SHP77 treated with DMSO at 0.1 percent for 48 hours (cell line): ENCODE data around the gene ATRIP.
"Not testable (repeated sequence)": the region's sequence is repeated elsewhere in the genome, so short reads cannot be mapped to it uniquely, and the experiment has no call there.

Experiments
- DNase-seq: peaks from one replicate; lab custom pipeline; 2025; lab: John Stamatoyannopoulos, UW

The ATRIP gene

DNA sequence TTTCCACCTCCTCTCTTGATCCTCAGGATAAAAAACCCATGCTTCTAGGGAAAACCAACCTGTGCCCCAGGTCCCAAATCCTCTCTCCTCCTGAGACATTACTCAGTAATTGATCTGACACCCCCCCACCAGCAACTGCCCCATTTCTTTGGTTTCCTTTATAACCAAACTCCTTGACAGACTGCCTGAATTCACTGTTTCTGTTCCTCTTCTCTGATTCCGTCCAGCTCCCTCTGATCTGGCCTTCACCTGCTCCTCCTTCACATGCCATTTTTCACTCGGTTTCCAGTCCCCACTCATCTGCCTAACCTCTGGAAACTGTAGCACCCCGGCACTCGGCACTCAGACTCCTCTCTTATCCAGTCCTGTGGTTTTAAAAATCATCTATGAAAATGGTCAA is 8.7 kb upstream of the ATRIP start:
- DNase-seq, result no peak

DNA sequence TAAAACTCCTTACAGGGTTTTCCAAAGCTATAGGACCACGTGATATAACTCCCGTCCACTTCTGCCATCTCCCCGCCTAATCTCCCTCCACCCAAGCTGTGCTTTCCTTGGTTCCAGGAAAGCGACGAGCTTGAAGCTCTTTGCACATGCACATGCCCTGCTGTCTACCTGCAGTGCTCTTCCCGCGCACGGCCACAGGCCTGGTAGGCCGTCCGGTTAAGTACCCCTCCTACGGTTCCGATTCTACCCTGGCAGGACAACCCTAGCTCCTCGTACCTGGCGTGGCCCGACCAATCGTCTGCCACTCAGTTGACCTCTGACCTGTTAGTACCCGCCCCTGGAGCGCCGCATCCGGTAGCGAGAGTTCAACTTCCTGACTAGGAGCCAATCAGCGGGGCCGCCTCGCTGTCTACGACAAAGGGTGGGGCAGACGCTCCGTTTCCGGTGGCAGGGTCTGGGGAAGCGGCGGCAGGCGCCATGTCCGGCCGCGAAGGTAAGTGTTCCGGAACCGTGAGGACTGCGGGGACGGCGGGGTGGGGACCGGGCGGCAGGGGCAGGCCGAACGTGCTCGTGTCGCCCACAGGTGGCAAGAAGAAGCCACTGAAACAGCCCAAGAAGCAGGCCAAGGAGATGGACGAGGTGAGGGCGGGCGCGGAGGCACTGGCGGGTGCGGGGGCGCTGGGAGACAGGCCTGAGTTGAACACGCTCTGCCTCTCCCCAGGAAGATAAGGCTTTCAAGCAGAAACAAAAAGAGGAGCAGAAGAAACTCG is 6.5 kb upstream of the ATRIP start, which contains the start of the genes CCDC51 and TMA7:
CCDC51 (minus strand) TSS at position 300 of the 770 bp plus-strand sequence. CDS start 4,991 bp downstream, outside the sequence.
TMA7 (plus strand) TSS at position 438 of the 770 bp plus-strand sequence; CDS start at position 478, 40 bp downstream.
- peak; percentile 95 for DNase-seq

DNA sequence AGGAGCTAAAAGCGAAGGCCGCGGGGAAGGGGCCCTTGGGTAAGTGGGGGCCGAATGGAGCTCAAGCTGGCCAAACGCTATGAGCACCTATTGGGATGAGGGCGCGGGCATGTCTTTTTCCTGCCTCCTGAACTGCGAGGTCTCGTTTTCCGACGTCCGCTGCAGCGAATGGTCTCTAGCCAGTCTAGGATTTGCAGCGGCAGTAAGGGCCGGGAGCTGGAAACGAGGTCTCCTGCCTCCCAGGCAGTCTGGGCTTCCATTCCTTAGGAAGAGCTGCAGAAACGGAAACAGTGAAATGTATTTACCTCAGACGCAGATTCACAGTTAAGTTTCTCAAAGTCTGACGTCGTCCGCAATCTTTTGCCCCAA is 6.0 kb upstream of the ATRIP start:
- DNase-seq, result no peak

DNA sequence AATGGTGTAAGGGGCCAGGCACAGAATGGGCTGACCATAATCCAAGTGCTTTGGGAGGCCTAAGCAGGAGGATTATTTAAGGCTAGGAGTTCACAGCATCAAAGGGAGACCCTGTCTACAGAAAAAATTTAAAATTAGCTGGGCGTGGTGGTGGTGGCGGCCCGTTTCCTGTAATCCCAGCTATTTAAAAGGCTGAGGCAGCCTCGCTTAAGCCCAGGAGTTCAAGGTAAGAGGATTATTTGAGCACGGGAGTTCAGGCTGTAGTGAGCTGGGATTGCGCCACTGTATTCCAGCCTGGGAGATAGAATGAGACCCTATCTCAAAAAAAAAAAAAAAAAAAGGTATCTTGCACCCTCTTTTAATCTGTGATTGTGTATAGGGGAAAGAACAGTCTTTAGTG is 4.6 kb upstream of the ATRIP start:
- DNase-seq, result no peak

DNA sequence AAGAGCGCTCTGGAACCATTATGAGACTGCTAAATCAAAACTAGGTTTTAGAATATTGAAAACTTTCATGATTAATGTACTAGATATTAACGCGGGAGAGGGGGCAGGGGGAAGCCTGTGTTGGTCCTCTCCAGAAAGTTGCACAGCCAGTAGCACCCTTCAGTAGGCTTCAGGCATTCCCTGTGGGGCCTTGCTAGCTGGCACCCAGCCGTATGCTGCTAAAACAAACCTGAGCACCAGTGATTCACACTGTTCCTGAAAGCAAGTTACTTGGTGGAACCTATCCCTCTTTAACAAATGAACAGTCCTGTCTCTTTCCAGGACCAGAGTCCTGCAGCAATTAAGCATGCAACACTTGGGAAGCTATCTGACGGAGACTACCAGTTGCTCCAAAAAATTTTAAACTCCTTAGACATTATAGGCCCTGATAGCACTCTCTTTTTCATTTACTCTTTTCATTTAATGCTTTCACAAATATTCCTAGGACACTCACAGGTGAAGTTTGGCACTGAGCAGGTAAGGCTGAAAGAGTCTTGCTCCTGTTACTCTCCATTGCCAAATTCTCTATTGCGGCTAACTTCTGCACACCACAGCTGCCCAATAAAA is 1.2 kb upstream of the ATRIP start:
- DNase-seq, result no peak

DNA sequence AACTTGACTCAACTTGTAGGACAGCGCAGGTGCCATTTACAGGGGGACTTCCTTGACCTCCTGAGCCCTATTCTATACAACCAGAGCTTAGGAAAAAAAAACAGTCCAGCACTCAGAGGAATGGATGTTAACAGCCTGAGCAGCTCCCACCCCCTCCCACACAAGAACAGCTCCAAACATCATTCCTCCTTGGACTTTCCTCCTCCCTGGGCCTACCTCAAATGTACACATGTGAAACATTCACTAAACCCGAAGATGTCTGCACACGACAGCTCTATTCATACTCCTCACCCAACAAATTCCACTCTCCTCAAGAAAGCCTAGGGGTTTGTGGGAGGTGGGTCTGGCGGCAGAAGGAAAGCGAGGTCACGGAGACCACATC is 503 bp upstream of the ATRIP start:
- DNase-seq, result no peak

DNA sequence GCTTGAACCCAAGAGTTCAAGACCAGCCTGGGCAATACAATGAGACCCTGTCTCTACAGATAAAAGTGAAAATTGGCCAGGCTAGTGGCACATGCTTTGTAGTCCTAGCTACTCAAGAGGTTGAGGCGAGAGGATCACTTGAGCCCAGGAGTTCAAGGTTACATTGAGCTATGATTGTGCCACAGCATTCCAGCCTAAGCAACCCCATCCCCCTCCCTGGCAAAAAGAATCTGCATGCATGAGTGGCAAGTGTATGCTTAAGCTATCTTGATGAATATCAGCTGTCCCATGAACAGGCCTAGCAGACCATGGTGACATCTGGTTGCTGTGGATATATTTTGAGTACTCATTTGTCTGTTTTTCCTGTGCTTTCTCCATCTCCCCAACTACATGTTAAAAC is 4.7 kb downstream of the ATRIP start:
- no peak for DNase-seq

DNA sequence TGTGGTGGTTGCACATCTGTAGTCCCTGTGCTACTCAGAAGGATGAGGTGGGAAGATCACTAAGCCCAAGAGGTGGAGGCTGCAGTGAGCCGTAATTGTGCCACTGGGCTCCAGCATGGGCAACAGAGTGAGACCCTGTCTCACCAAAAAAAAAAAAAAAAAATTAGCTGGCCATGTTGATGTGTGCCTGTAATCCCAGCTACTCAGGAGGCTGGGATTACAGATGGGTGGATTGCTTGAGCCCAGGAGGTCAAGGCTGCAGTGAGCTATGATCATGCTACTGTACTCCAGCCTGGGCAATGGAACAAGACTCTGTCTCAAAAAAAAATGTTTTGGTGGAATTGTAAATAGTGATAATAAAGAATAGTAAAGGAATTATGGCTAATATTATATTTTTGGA is 9.9 kb downstream of the ATRIP start:
- DNase-seq, result no peak

DNA sequence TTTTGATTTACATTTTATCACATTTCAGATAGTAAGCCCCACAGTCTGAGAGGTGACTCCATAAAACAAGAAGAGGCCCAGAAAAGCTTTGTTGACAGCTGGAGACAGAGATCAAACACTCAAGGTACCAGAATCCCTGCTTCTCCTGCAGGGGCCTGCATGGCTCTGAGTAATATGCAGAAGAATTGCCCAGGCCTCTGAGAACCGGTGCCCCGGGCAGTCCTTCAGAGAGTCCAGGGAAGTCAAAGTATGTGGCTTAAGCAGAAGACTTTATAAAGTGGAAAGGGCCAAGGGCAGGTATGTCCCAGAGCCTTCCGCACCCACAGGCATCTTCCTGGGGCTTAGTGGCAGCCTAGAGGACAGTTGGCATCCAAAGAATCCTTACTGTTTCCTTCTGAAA is 12.8 kb downstream of the ATRIP start:
- DNase-seq, result no peak

DNA sequence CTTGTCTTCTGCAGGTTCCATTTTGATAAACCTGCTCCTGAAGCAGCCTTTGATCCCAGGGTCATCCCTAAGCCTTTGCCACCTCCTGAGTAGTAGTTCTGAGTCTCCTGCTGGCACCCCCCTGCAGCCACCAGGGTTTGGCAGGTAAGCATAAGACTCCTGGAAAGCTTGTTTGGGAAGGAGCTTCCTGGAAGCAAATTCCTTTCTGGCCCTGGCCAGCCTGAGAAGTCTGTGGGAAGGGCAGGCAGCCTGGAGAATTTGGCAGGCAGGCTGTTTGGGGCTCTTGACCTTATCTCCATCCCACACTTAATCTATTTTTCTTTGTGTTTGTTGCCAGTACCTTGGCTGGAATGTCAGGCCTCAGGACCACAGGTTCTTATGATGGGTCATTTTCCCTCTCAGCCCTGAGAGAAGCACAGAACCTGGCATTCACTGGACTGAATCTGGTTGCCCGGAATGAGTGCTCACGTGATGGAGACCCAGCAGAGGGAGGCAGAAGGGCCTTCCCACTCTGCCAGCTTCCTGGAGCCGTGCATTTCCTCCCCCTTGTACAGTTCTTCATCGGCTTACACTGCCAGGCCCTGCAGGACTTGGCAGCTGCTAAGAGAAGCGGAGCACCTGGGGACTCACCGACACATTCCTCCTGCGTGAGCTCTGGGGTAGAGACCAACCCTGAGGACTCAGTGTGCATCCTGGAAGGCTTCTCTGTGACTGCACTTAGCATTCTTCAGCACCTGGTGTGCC is 13.4 kb downstream of the ATRIP start:
- no peak for DNase-seq

DNA sequence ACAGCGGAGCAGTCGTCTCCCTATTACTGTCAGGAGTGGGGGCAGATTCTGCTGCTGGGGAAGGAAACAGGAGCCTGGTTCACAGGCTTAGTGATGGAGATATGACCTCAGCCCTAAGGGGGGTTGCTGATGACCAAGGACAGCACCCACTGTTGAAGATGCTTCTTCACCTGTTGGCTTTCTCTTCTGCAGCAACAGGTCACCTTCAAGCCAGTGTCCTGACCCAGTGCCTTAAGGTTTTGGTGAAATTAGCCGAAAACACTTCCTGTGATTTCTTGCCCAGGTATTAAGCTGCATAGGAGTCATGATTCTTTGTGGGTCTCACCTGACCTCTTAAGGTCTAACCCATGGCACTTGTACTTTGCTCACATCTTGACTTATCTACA is 14.0 kb downstream of the ATRIP start:
- no peak for DNase-seq

DNA sequence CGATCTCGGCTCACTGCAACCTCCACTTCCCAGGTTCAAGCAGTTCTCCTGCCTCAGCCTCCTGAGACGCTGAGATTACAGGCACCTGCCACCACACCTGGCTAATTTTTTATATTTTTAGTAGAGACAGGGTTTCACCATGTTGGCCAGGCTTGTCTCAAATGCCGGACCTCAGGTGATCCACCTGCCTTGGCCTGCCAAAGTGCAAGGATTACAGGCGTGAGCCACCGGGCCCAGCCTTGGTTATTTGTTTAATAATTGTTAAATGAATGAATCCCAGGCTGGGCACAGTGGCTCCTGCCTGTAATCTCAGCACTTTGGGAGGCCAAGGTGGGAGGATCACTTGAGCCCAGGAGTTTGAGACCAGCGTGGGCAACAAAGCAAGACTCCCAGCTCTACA is 15.2 kb downstream of the ATRIP start:
- DNase-seq, result not testable (repeated sequence)

DNA sequence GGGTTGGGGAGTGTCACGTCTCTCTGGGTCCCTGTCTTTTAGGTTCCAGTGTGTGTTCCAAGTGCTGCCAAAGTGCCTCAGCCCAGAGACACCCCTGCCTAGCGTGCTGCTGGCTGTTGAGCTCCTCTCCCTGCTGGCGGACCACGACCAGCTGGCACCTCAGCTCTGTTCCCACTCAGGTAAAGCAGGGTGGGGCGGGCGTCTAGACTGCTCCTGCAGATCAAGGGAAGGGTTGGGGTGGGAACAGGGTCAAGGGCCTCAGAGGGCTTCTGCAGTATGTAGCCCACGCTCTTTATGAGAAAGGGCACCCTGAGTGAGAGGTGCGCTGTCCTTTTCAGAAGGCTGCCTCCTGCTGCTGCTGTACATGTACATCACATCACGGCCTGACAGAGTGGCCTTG is 17.2 kb downstream of the ATRIP start:
- DNase-seq, result no peak

DNA sequence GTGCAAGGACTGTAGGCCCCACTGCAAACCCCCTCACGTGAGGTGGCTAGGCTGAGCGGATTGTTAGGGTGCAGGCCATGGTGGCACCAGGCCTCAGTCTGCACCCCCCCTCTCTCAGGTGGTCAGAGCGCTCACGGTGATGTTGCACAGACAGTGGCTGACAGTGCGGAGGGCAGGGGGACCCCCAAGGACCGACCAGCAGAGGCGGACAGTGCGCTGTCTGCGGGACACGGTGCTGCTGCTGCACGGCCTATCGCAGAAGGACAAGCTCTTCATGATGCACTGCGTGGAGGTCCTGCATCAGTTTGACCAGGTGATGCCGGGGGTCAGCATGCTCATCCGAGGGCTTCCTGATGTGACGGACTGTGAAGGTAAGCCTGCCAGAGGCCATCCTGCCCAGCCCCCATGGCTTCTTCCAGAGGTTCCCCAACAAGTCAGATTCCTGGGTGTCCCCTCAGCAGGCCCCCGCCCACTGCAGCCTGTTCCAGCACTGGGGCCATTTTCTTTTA is 18.2 kb downstream of the ATRIP start:
- no peak for DNase-seq

DNA sequence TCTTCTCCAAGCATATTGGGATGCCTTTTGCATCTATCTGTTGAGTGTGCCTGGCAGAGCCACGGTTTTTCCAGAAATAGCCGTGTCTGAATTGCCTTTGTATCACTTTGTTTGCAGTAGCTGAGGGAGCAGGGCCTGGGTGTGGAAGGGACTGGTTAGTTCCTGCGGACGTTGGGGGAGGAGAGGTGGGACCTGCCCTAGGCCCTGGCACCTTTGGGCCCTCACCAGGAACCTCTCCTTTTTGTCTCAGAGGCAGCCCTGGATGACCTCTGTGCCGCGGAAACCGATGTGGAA is 18.6 kb downstream of the ATRIP start:
- no peak for DNase-seq

DNA sequence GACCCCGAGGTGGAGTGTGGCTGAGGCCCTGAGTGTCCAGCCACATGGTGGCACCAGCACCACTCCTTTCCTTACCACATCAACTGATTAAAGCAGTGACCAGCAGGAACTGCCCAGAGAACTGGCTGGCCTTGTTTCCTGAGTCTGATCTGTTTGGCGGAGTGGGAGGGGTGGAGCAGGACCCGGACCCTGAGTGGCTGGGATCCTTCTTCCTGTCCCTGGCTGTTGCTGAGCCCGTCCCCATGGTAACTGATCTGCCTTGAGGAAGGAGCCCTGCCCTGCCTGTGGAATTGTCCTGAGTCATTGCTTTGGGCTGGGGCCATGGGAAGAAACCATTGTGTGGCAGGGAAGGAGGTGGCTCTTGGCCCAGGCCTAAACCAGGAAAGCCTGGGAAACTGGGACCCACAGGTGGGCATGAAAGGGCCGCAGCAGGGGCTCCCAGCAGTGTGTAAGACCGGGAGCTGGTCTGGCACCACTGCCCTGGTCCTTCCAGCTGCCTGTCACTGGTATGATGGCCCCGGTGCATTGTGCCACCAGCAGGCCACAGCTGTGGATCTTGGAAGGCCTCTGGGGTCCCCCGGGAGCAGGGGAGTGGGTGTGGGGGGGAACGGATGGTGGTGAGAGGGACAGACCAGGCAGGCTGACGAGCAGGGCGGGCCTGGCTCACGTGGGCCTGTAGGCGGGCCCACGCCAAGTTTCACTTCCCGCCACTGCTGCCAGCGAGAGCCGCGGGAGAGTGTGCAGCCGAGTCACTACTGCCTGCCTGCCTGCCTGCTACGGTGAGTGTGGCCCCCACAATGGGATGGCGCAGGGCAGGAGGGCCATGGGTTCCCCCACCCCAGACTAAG is 19.2 kb downstream of the ATRIP start:
- peak; percentile 86 for DNase-seq

DNA sequence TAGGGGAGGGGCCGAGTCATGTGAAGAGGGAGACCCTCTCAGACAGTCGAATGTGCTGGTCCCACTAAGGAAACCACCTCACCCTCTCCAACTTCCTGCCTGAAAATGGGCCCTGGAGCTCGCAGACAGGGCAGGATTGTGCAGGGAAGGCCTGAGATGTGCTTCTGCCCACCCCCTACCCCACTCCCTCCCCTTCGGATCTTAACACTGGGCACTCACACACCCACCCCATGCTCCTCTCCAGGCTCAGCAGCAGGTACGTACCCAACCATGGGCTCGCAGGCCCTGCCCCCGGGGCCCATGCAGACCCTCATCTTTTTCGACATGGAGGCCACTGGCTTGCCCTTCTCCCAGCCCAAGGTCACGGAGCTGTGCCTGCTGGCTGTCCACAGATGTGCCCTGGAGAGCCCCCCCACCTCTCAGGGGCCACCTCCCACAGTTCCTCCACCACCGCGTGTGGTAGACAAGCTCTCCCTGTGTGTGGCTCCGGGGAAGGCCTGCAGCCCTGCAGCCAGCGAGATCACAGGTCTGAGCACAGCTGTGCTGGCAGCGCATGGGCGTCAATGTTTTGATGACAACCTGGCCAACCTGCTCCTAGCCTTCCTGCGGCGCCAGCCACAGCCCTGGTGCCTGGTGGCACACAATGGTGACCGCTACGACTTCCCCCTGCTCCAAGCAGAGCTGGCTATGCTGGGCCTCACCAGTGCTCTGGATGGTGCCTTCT is 20.0 kb downstream of the ATRIP start:
- no peak for DNase-seq

DNA sequence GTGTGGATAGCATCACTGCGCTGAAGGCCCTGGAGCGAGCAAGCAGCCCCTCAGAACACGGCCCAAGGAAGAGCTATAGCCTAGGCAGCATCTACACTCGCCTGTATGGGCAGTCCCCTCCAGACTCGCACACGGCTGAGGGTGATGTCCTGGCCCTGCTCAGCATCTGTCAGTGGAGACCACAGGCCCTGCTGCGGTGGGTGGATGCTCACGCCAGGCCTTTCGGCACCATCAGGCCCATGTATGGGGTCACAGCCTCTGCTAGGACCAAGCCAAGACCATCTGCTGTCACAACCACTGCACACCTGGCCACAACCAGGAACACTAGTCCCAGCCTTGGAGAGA is 20.5 kb downstream of the ATRIP start:
- no peak for DNase-seq

DNA sequence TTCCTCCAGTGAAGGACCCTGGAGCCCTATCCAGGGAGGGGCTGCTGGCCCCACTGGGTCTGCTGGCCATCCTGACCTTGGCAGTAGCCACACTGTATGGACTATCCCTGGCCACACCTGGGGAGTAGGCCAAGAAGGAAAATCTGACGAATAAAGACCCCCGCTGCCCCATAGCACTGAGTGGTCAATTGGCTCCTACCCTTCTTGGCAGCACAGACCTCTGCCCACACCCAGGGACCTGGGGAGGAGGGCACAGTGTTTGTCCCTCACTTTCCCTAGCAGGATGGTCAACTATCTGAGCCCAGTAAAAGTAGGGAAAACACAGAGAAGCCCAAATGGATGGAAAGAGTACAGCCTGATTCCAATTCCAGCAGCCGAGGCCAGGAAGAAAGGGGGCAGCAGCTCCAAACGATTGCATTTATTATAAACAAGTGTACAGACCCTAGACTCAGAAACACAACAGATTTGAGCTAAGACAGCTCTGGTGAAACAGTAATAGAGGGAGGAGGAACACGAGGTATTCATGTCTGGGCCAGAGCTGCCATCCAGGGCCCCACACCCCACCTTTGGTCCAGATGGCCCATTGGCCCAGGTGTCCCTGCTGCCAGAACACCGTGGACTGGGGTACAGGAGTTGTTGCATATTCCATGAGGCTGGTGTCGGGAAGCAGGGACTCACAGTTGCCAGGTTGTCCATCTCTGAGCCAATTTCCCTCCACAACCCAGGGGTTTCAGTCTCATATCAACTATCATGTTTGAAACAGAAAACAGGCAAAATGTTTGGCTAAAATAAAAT is 21.1 kb downstream of the ATRIP start:
- DNase-seq, result no peak

DNA sequence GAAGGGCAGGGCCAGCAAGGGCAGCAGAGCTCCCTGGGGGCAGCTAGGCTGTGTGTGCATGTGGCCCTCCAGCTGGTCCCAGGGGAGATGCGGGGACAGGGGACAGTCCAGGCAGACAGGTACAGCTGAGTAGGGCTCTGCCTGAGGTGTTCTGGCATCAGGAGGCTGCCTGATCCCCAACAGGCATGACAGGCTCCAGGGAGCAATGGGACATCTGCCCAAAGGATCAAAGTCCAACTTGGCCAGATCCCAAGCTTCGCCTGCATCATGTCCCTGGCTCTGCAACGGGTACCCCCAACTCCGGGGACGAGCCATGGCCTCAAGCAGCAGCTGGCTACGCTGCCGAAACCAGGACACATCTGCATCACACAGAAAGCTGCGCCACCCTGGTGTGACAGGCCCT is 21.8 kb downstream of the ATRIP start:
- DNase-seq, result no peak
